ENCODE data around the gene LRIT1. TPM values are rescaled to one million over a fixed set of nuclear protein-coding genes. Genes with fewer than 3 reads are reported as not detected.
A peak's percentile ranks its signal among the peaks of the same experiment; 100 is the strongest.

The LRIT1 gene
- polyA plus RNA-seq, 3 donors, result not detected

- DNase-seq, result no peak
These were observed 27.2 kb downstream of the LRIT1 start for GRCh38 chr10:84214046-84214572.

- DNase-seq, result no peak
These were observed 28.3 kb downstream of the LRIT1 start for GRCh38 chr10:84213076-84213475.

- no peak for DNase-seq
These were observed 29.3 kb downstream of the LRIT1 start for GRCh38 chr10:84212014-84212413.

- DNase-seq, result no peak
These were observed 29.8 kb downstream of the LRIT1 start for GRCh38 chr10:84211566-84211965.

GRCh38 chr10:84208023-84208422 lies 33.3 kb downstream of the LRIT1 start:
- DNase-seq, result no peak

GRCh38 chr10:84205853-84206525 lies 35.4 kb downstream of the LRIT1 start:
- DNase-seq, result no peak

GRCh38 chr10:84205049-84205852 lies 36.1 kb downstream of the LRIT1 start:
- peak; percentile 15 for DNase-seq

GRCh38 chr10:84204610-84205009 lies 36.7 kb downstream of the LRIT1 start:
- no peak for DNase-seq

GRCh38 chr10:84204122-84204521 lies 37.2 kb downstream of the LRIT1 start:
- DNase-seq, result no peak

GRCh38 chr10:84202349-84202748 lies 39.0 kb downstream of the LRIT1 start:
- DNase-seq, result no peak

GRCh38 chr10:84201682-84202081 lies 39.7 kb downstream of the LRIT1 start:
- DNase-seq, result no peak

- no peak for DNase-seq
These were observed 40.1 kb downstream of the LRIT1 start for GRCh38 chr10:84201244-84201606.

- DNase-seq, result no peak
These were observed 40.7 kb downstream of the LRIT1 start for GRCh38 chr10:84200537-84201243.

- no peak for DNase-seq
These were observed 43.0 kb downstream of the LRIT1 start for GRCh38 chr10:84198206-84198915.

GRCh38 chr10:84197643-84198042 lies 43.7 kb downstream of the LRIT1 start:
- no peak for DNase-seq

GRCh38 chr10:84196941-84197340 lies 44.4 kb downstream of the LRIT1 start:
- no peak for DNase-seq

GRCh38 chr10:84196083-84196482 lies 45.3 kb downstream of the LRIT1 start:
- no peak for DNase-seq

GRCh38 chr10:84195044-84195830 lies 46.1 kb downstream of the LRIT1 start:
- no peak for DNase-seq

- no peak for DNase-seq
These were observed 46.8 kb downstream of the LRIT1 start, which contains the start of gene CDHR1 for GRCh38 chr10:84194424-84195043. TSS of gene CDHR1 (plus strand) at chr10:84194537. CDS start at chr10:84194761, 224 bp downstream.

- no peak for DNase-seq
These were observed 47.4 kb downstream of the LRIT1 start for GRCh38 chr10:84193846-84194423.
